Measurements from ENCODE around the gene MYO1E.

MYO1E gene

DNA sequence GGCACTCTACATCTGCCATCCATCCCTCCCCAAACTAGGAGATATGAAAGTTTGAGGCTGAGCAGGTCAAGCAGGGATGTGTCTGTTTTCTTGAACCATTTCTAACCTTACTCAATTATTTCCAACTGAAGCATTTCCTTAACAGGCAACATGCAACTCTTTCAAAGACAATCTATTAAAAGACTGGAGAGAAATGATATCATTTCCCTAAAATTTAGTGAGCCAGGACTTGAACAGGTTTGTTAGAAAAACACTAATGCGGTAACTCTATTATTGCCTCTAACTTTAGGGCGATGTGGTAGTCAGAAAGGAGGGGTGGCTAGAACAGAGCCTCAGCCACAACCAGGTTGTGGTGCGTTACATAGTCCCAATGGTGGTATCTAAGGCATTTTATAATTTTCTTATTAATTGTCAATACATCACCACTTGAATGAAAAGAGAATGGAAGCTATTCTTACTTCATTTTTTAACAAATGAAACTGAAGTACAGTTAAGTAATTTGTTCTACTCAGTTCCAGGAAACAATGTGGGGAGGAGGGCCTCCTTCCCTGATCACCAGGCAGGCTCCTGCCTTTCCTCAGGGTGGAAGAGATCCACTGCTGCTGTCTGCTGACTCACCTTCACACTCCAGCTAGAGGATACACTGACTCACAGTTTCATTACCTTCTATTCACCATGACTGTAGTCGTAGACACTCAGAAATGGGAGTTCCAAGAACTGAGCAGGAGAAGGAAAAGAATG lies 22.8 kb downstream of the MYO1E start:
- TF ChIP-seq, protein P1, sequence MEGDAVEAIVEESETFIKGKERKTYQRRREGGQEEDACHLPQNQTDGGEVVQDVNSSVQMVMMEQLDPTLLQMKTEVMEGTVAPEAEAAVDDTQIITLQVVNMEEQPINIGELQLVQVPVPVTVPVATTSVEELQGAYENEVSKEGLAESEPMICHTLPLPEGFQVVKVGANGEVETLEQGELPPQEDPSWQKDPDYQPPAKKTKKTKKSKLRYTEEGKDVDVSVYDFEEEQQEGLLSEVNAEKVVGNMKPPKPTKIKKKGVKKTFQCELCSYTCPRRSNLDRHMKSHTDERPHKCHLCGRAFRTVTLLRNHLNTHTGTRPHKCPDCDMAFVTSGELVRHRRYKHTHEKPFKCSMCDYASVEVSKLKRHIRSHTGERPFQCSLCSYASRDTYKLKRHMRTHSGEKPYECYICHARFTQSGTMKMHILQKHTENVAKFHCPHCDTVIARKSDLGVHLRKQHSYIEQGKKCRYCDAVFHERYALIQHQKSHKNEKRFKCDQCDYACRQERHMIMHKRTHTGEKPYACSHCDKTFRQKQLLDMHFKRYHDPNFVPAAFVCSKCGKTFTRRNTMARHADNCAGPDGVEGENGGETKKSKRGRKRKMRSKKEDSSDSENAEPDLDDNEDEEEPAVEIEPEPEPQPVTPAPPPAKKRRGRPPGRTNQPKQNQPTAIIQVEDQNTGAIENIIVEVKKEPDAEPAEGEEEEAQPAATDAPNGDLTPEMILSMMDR (IDR thresholded peaks at IDR 0.05), result no peak
- peak overlapping the region; percentile 54 for H3K27ac ChIP-seq
- H3K4me1 ChIP-seq, result no peaks in the 10 kb centered on the region

DNA sequence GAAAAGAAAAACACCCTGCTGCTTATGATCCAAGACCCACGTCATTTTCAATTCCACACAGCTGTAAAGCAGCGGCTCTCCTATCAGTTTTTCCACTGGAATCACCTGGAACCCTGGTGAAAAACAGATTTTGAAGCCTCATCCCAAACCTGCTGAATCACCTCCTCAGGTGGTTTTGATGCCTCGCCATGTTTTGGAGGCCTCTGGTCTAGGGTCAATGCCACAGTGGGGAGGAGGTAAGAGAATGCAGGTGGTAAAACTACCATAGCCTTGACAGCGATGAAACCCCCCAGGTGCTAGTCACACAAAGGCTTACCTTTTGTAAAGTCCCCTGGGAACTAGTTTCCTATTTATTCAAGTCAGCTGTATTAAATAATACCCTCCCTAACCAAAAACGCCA lies 24.8 kb downstream of the MYO1E start:
- Histone ChIP-seq H3K27ac (no peak overlapping the region), H3K79me2 (no peaks in the 10 kb centered on the region), H2AFZ (no peak overlapping the region), H3K9ac (no peak overlapping the region), H3K4me1 (no peaks in the 10 kb centered on the region), H3K9me3 (ENCODE audit: control insufficient read depth, low read length) (no peaks in the 10 kb centered on the region), H3K36me3 (ENCODE audit: control insufficient read depth, insufficient read depth, low read length) (no peaks in the 10 kb centered on the region), H3K4me3 (ENCODE audit: low read depth, low read length) (no peak overlapping the region), H3K4me2 (ENCODE audit: low read length) (no peak overlapping the region), H3K27me3 (ENCODE audit: control insufficient read depth, insufficient read depth, low read length) (no peaks in the 10 kb centered on the region)
- TF ChIP-seq, protein P1 (IDR thresholded peaks at IDR 0.05), result no peak

More for the DNA sequence above, 22.8 kb downstream of the MYO1E start:
- no peak overlapping the region for H2AFZ ChIP-seq
- H3K4me2 ChIP-seq (ENCODE audit: low read length), result no peak overlapping the region
- H3K36me3 ChIP-seq (ENCODE audit: control insufficient read depth, insufficient read depth, low read length), result no peaks in the 10 kb centered on the region
- H3K9ac ChIP-seq, result no peak overlapping the region
- H3K4me3 ChIP-seq (ENCODE audit: low read depth, low read length), result no peak overlapping the region
- no peaks in the 10 kb centered on the region for H3K27me3 ChIP-seq (ENCODE audit: control insufficient read depth, insufficient read depth, low read length)
- no peaks in the 10 kb centered on the region for H3K9me3 ChIP-seq (ENCODE audit: control insufficient read depth, low read length)
- H3K79me2 ChIP-seq, result no peaks in the 10 kb centered on the region

DNA sequence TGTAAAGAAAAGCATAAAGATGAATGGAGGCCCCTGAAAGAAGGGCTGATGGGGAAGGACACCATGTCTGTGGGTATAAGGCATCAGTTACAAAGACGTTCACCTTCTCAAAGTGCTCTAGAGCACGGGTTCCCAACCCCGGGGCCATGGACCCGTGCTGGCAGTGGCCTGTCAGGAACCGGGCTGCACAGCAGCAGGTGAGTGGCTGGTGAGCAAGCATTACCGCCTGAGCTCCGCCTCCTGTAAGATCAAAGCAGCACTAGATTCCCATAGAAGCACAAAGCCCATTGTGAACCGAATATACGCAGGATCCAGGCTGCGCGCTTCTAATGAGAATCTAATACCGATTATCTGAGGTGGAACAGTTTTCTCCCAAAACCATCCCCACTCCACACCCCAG lies 25.7 kb downstream of the MYO1E start:
- H3K27me3 ChIP-seq (ENCODE audit: control insufficient read depth, insufficient read depth, low read length), result no peaks in the 10 kb centered on the region
- no peaks in the 10 kb centered on the region for H3K4me1 ChIP-seq
- no peak overlapping the region for H3K27ac ChIP-seq
- no peak overlapping the region for H3K9ac ChIP-seq
- H3K36me3 ChIP-seq (ENCODE audit: control insufficient read depth, insufficient read depth, low read length), result no peaks in the 10 kb centered on the region
- no peak overlapping the region for H2AFZ ChIP-seq
- H3K4me3 ChIP-seq (ENCODE audit: low read depth, low read length), result no peak overlapping the region
- H3K4me2 ChIP-seq (ENCODE audit: low read length), result no peak overlapping the region
- no peaks in the 10 kb centered on the region for H3K9me3 ChIP-seq (ENCODE audit: control insufficient read depth, low read length)
- no peaks in the 10 kb centered on the region for H3K79me2 ChIP-seq
- TF ChIP-seq, protein P1 (IDR thresholded peaks at IDR 0.05), result no peak

DNA sequence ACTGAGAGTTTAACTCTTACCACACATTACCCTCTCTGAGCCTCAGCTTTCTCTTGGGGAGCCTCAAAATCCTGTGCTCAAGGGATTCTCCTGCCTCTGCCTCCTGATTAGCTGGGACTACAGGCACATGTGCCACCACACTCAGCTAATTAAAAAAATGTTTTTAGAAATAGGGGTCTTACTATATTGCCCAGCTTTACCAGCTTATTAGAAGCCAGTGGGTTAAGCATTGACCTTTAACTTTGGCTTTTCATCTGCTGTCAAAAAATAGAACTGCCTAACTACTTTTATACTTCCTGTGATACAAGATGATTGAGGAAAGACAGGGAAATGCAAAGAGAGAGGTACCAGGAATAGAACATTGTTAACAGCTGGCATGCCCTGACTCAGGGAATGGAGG lies 27.3 kb downstream of the MYO1E start:
- Histone ChIP-seq H3K79me2 (no peaks in the 10 kb centered on the region), H3K36me3 (ENCODE audit: control insufficient read depth, insufficient read depth, low read length) (no peaks in the 10 kb centered on the region), H3K27me3 (ENCODE audit: control insufficient read depth, insufficient read depth, low read length) (no peaks in the 10 kb centered on the region), H3K9me3 (ENCODE audit: control insufficient read depth, low read length) (no peaks in the 10 kb centered on the region), H3K9ac (no peak overlapping the region), H2AFZ (no peak overlapping the region), H3K4me2 (ENCODE audit: low read length) (no peak overlapping the region), H3K27ac (no peak overlapping the region), H3K4me1 (no peaks in the 10 kb centered on the region), H3K4me3 (ENCODE audit: low read depth, low read length) (no peak overlapping the region)
- TF ChIP-seq, protein P1 (IDR thresholded peaks at IDR 0.05), result no peak

DNA sequence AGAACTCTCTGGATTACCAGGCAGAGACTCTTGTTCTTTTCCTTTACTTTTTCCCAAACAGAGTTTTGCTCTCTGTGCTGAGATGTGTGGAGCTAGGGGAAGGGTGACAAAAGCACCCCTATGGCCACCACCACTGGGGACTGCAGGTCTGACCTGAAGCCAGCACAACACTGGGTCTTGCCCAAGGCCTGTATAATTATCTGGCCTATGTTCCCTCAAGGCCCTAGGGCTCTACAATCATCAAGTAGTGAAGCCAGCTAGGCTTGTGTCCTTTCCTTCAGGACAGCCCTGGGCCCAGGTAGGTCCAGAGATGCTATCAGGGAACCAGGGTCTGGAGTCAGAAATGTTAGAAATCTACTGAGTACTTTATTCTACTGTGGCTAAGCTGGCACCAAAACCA lies 28.4 kb downstream of the MYO1E start:
- Histone ChIP-seq H3K27me3 (ENCODE audit: control insufficient read depth, insufficient read depth, low read length) (no peaks in the 10 kb centered on the region), H3K79me2 (no peaks in the 10 kb centered on the region), H2AFZ (no peak overlapping the region), H3K9me3 (ENCODE audit: control insufficient read depth, low read length) (no peaks in the 10 kb centered on the region), H3K27ac (no peak overlapping the region), H3K4me2 (ENCODE audit: low read length) (no peak overlapping the region), H3K36me3 (ENCODE audit: control insufficient read depth, insufficient read depth, low read length) (no peaks in the 10 kb centered on the region), H3K9ac (no peak overlapping the region), H3K4me1 (no peaks in the 10 kb centered on the region), H3K4me3 (ENCODE audit: low read depth, low read length) (no peak overlapping the region)
- TF ChIP-seq, protein P1 (IDR thresholded peaks at IDR 0.05), result no peak

Measured in parathyroid adenoma (tissue), 2 donors.